Mucosa of descending colon (tissue), 3 donors: ENCODE results near the gene TMEM178B. TPM values are rescaled to one million over a fixed set of nuclear protein-coding genes. Genes with fewer than 3 reads are reported as not detected.

Experiments used
- ATAC-seq: fragments of 200-7000 bp; cut with Tn5 transposase; one replicate; pipeline ENCODE4 v1.9.1; 2020; ENCODE audit warnings: mild to moderate bottlenecking, moderate library complexity
- DNase-seq, 3 donors: peaks; one replicate each; pipeline ENCODE4 v3.0.0-alpha.2; 2020
- H3K36me3 ChIP-seq: fragments of 200-600 bp; one replicate; pipeline ENCODE4 v1.8.0; 2021; ENCODE audit warnings: low read depth, mild to moderate bottlenecking
- H3K4me1 ChIP-seq: fragments of 200-600 bp; one replicate; pipeline ENCODE4 v1.8.0; 2021; ENCODE audit warnings: low read depth, mild to moderate bottlenecking
- H3K4me3 ChIP-seq: fragments of 200-600 bp; one replicate; pipeline ENCODE4 v1.8.0; 2021; ENCODE audit warnings: mild to moderate bottlenecking
- H3K9me3 ChIP-seq: fragments of 200-600 bp; one replicate; pipeline ENCODE4 v1.8.0; 2021; ENCODE audit warnings: mild to moderate bottlenecking
- intact Hi-C, 2 donors: fragments of 100-400 bp; cut with DNase I in 1 of 2; cut with micrococcal nuclease in 1 of 2; formaldehyde crosslinking; loops; one replicate each; pipeline versions ENCODE4 v1.11.0 to v1.11.1; 2022; cut with DNase I, micrococcal nuclease
- total RNA-seq, 3 donors: library from RNA; stranded (reverse); fragmentation: NEBNext Ultra II Directional in 2 of 3; extraction: Animal tissue kit (Norgen Biotek cat#: 25700) in 2 of 3; gene quantifications; one replicate each; pipeline versions ENCODE4 v1.2.1 to v1.2.4, GENCODE V29; 2021 to 2023
- TF ChIP-seq, protein P1 (sequence below): fragments of 200-600 bp; IDR thresholded peaks from one replicate; pipeline ENCODE4 v1.8.0; 2022; ENCODE audit warnings: antibody characterized with exemption, mild to moderate bottlenecking
- donor health status: DM: no; HTN: no; CAD: no; lungs with moderate emphysema.
- donor health status: DM: no; HTN: no; CAD: no.
- donor health status: DM: no; HTN: yes; CAD: no.

The TMEM178B gene
- total RNA-seq, 3 donors from 2014 or later: 0.22 to 2.0 (median 0.32) TPM

DNA sequence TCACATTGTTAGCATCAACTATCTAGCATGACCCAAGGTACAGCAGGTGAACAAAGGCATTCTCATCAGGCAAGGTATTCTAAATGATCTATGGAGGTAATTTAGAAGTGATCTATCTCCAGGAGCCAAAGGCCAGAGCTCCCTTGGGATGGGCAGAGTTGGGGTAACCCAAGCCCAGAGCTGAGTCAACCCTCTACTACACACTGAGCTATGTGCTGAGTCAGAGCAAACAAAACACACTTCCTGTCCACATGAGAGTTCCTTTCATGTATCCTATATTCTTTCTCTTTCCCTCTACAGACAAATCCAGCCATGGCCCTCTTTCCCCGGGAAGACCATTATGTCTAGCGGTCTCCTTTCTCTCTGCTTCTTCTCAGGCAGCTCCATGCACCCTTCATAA lies 409.2 kb downstream of the TMEM178B start:
- Histone ChIP-seq H3K4me1 (no peaks in the 10 kb centered on the region), H3K9me3 (no peaks in the 10 kb centered on the region), H3K36me3 (no peaks in the 10 kb centered on the region), H3K4me3 (no peak overlapping the region)
- TF ChIP-seq, protein P1, sequence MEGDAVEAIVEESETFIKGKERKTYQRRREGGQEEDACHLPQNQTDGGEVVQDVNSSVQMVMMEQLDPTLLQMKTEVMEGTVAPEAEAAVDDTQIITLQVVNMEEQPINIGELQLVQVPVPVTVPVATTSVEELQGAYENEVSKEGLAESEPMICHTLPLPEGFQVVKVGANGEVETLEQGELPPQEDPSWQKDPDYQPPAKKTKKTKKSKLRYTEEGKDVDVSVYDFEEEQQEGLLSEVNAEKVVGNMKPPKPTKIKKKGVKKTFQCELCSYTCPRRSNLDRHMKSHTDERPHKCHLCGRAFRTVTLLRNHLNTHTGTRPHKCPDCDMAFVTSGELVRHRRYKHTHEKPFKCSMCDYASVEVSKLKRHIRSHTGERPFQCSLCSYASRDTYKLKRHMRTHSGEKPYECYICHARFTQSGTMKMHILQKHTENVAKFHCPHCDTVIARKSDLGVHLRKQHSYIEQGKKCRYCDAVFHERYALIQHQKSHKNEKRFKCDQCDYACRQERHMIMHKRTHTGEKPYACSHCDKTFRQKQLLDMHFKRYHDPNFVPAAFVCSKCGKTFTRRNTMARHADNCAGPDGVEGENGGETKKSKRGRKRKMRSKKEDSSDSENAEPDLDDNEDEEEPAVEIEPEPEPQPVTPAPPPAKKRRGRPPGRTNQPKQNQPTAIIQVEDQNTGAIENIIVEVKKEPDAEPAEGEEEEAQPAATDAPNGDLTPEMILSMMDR: no peak
- no peak for ATAC-seq
- no peak for DNase-seq
- intact Hi-C loops: no loop called here

DNA sequence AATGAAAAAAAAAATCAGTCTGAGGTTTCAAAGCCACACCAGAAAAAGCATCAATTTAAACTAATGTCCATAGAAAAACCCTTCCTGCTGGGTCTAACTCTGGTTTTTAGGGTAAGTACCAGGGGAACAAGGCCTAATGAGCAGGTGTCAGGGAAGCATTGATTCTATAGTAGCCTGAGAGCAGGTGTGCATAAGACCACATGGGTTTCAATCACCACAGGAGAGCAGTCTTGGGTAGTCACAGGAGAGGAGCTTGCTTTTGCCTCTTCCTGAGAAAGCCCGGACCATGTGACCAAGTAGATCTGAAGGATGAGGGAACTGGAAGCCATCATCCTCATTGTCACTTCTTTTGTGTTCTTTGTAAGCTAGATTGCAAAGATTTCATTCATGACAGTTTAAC lies 411.0 kb downstream of the TMEM178B start:
- ATAC-seq: no peak
- Histone ChIP-seq H3K9me3 (no peaks in the 10 kb centered on the region), H3K4me3 (no peak overlapping the region), H3K36me3 (no peaks in the 10 kb centered on the region), H3K4me1 (no peaks in the 10 kb centered on the region)
- no peak for DNase-seq
- TF ChIP-seq, protein P1: no peak
- intact Hi-C loops: no loop called here

- DNase-seq (no peak), ATAC-seq (no peak)
- H3K4me1 ChIP-seq: no peaks in the 10 kb centered on the region
These were observed 413.1 kb downstream of the TMEM178B start for GRCh38 chr7:141486959-141487358.

GRCh38 chr7:141490474-141490873 lies 416.6 kb downstream of the TMEM178B start:
- TF ChIP-seq, protein P1: no peak
- Histone ChIP-seq H3K4me1 (no peaks in the 10 kb centered on the region), H3K9me3 (no peaks in the 10 kb centered on the region), H3K4me3 (no peak overlapping the region), H3K36me3 (no peaks in the 10 kb centered on the region)
- DNase-seq (no peak), ATAC-seq (no peak)
- intact Hi-C loops: no loop called here

More at GRCh38 chr7:141486959-141487358, 413.1 kb downstream of the TMEM178B start:
- intact Hi-C loops: no loop called here
- no peaks in the 10 kb centered on the region for H3K9me3 ChIP-seq
- TF ChIP-seq, protein P1: no peak
- H3K36me3 ChIP-seq: no peaks in the 10 kb centered on the region
- no peak overlapping the region for H3K4me3 ChIP-seq

DNA sequence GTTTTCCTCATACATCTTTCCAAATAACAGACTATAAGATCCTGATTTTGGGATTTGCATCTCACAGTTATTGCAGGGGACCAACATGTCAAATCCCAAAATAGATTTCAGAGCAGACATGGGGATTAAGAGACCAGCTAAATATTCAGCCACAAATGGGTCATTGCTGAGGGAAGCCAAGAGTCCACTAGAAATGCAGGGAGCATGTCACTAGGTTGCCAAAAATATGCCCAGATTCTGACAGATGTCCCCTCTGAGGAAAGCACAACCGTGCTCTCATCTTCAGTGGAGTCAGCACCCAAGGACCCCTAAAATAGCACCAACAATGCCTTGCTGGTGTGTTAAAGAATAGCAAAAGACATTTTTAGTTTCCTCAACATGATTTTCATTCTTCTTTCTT lies 421.2 kb downstream of the TMEM178B start:
- DNase-seq: no peak

More for the DNA sequence above, 421.2 kb downstream of the TMEM178B start:
- TF ChIP-seq, protein P1: no peak
- H3K36me3 ChIP-seq: no peaks in the 10 kb centered on the region
- ATAC-seq: no peak
- H3K9me3 ChIP-seq: no peaks in the 10 kb centered on the region
- no peak overlapping the region for H3K4me3 ChIP-seq
- intact Hi-C loops: no loop called here
- H3K4me1 ChIP-seq: no peaks in the 10 kb centered on the region
